Measurements from ENCODE around the gene SIGLEC10. TPM values are rescaled to one million over a fixed set of nuclear protein-coding genes. Genes with fewer than 3 reads are reported as not detected.
A peak's percentile ranks its signal among the peaks of the same experiment; 100 is the strongest.

SIGLEC10 gene
- total and polyA plus RNA-seq, 9 of the 15 experiments (the other 6 are each of a cell fraction or from before 2014, with no cell fraction given) = 0.10 to 1.8 (median 0.82) TPM

- TF ChIP-seq ZBTB12 (CRISPR knock-in tag; IDR thresholded peaks at IDR 0.05) (no peak), TRIM28 (IDR thresholded peaks at IDR 0.05) (no peak), HNRNPUL1 (IDR thresholded peaks at IDR 0.05; ENCODE audit: low read length) (no peak), ZNF586 (CRISPR knock-in tag; conservative IDR thresholded peaks at IDR 0.05) (no peak), PHF8 (IDR thresholded peaks at IDR 0.05; ENCODE audit: borderline replicate concordance, low read length) (peak; percentile 64; the same call in 1 of the 2 replicates), SPI1 (IDR thresholded peaks at IDR 0.05; ENCODE audit: borderline replicate concordance, low read depth, low read length) (no peak), ZNF79 (CRISPR knock-in tag; IDR thresholded peaks at IDR 0.05; ENCODE audit: low read depth) (no peak), ZBTB49 (CRISPR knock-in tag; IDR thresholded peaks at IDR 0.05; ENCODE audit: borderline replicate concordance) (no peak), PHB2 (IDR thresholded peaks at IDR 0.05; ENCODE audit: low read depth) (peak; percentile 68; the same call in 1 of the 2 replicates), RNF2 (IDR thresholded peaks at IDR 0.05) (no peak), ZNF77 (CRISPR knock-in tag; IDR thresholded peaks at IDR 0.05) (0 out of 2 replicates have a peak, but pooled peaks have one; percentile 26), ZNF780A (CRISPR knock-in tag; IDR thresholded peaks at IDR 0.05) (no peak), VEZF1 (CRISPR knock-in tag; IDR thresholded peaks at IDR 0.05) (peak; percentile 95), RBM14 (IDR thresholded peaks at IDR 0.05; ENCODE audit: borderline replicate concordance, insufficient read depth, low read depth, low read length) (no peak), ZNF354B (CRISPR knock-in tag; IDR thresholded peaks at IDR 0.05) (no peak), ZNF280B (CRISPR knock-in tag; IDR thresholded peaks at IDR 0.05) (no peak), ZFP36 (IDR thresholded peaks at IDR 0.05; ENCODE audit: low read depth, low read length, partially characterized antibody) (no peak), ETV5 (CRISPR knock-in tag; IDR thresholded peaks at IDR 0.05; ENCODE audit: low read depth) (0 out of 2 replicates have a peak, but pooled peaks have one; percentile 27), BACH1 (tag; IDR thresholded peaks at IDR 0.05) (no peak), MECOM (CRISPR knock-in tag; IDR thresholded peaks at IDR 0.05) (no peak), RBM25 (IDR thresholded peaks at IDR 0.05; ENCODE audit: low read depth, low read length, severe bottlenecking) (no peak)
These were observed 50.8 kb downstream of the SIGLEC10 start (continued) for GRCh38 chr19:51366389-51367254.

Measured in K562 (cell line).